ENCODE measurements around the gene IQGAP1.
"Not testable (repeated sequence)": the region's sequence is repeated elsewhere in the genome, so short reads cannot be mapped to it uniquely, and the experiment has no call there.

DNA sequence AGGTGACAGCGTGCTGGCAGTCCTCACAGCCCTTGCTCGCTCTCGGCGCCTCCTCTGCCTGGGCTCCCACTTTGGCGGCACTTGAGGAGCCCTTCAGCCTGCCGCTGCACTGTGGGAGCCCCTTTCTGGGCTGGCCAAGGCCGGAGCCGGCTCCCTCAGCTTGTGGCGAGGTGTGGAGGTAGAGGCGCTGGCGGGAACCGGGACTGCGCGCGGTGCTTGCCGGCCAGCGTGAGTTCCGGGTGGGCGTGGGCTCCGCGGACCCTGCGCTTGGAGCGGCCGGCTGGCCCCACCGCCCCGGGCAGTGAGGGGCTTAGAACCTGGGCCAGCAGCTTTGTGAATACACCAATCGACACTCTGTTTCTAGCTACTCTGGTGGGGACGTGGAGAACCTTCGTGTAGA, 122.7 kb downstream of the IQGAP1 start:
- not testable (repeated sequence) for TF ChIP-seq POLR2A (IDR thresholded peaks at IDR 0.05)
- TF ChIP-seq, protein P1, sequence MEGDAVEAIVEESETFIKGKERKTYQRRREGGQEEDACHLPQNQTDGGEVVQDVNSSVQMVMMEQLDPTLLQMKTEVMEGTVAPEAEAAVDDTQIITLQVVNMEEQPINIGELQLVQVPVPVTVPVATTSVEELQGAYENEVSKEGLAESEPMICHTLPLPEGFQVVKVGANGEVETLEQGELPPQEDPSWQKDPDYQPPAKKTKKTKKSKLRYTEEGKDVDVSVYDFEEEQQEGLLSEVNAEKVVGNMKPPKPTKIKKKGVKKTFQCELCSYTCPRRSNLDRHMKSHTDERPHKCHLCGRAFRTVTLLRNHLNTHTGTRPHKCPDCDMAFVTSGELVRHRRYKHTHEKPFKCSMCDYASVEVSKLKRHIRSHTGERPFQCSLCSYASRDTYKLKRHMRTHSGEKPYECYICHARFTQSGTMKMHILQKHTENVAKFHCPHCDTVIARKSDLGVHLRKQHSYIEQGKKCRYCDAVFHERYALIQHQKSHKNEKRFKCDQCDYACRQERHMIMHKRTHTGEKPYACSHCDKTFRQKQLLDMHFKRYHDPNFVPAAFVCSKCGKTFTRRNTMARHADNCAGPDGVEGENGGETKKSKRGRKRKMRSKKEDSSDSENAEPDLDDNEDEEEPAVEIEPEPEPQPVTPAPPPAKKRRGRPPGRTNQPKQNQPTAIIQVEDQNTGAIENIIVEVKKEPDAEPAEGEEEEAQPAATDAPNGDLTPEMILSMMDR (IDR thresholded peaks at IDR 0.05) = not testable (repeated sequence)
